SK-N-SH (cell line): Measurements from ENCODE around the gene PCDHGB1.

ENCODE experiments used
- EP300 ChIP-seq, 2 experiments: IDR thresholded peaks; 2 replicates each; pipeline versions ENCODE4 v1.4.0 to v1.6.1; 2012; ENCODE audit warnings: borderline replicate concordance in 1 of 2, low read depth in 1 of 2, low read length in 1 of 2
- JUND ChIP-seq: IDR thresholded peaks from 2 replicates; pipeline ENCODE4 v1.4.0; 2012
- NRF1 ChIP-seq: IDR thresholded peaks from 2 replicates; pipeline ENCODE4 v1.6.1; 2012; ENCODE audit warnings: low read depth, mild to moderate bottlenecking, low read length
- SMC3 ChIP-seq: IDR thresholded peaks from 2 replicates; pipeline ENCODE4 v1.6.1; 2012; ENCODE audit warnings: low read depth, low read length, improper control_type of control experiment
- YY1 ChIP-seq: IDR thresholded peaks from 2 replicates; pipeline ENCODE4 v1.4.0; 2012; ENCODE audit warnings: low read depth, mild to moderate bottlenecking
- TF ChIP-seq, protein P1 (sequence below): fragments of 200-600 bp; sonication (generic); IDR thresholded peaks from 2 replicates; pipeline ENCODE4 v1.6.1; 2017; ENCODE audit warnings: antibody characterized with exemption, mild to moderate bottlenecking, moderate library complexity
- TF ChIP-seq, protein P2 (sequence below): IDR thresholded peaks from 2 replicates; pipeline ENCODE4 v1.6.1; 2012; ENCODE audit warnings: mild to moderate bottlenecking, low read depth, low read length, moderate library complexity
- TF ChIP-seq, protein P3 (sequence below): IDR thresholded peaks from 2 replicates; pipeline ENCODE4 v1.4.0; 2012; ENCODE audit warnings: low read depth
- TF ChIP-seq, protein P4 (sequence below): fragments of 150-350 bp; IDR thresholded peaks from 2 replicates; pipeline ENCODE4 v1.6.1; 2016; ENCODE audit warnings: mild to moderate bottlenecking, low read depth, low read length

DNA sequence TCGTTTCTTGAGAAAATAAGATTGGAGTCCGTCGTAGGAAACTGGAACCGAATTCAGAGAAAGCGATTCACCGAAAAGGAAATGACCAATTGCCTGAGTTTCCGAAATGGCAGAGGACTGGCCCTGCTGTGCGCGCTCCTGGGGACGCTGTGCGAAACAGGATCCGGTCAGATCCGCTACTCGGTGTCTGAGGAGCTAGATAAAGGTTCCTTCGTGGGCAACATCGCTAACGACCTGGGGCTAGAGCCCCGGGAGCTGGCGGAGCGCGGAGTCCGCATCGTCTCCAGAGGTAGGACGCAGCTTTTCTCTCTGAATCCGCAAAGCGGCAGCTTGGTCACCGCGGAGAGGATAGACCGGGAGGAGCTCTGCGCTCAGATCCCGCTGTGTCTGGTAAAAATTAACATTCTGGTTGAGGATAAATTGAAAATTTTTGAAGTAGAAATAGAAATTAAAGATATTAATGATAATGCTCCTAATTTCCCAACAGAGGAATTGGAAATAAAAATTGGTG, 5.9 kb upstream of the PCDHGB1 start:
- TF ChIP-seq SMC3 (no peak), EP300 (IDR thresholded peaks at IDR 0.05; ENCODE audit: borderline replicate concordance in 1 of 2, low read depth in 1 of 2, low read length in 1 of 2) (no peak), NRF1 (no peak), JUND (no peak), YY1 (no peak)
- TF ChIP-seq, protein P1, sequence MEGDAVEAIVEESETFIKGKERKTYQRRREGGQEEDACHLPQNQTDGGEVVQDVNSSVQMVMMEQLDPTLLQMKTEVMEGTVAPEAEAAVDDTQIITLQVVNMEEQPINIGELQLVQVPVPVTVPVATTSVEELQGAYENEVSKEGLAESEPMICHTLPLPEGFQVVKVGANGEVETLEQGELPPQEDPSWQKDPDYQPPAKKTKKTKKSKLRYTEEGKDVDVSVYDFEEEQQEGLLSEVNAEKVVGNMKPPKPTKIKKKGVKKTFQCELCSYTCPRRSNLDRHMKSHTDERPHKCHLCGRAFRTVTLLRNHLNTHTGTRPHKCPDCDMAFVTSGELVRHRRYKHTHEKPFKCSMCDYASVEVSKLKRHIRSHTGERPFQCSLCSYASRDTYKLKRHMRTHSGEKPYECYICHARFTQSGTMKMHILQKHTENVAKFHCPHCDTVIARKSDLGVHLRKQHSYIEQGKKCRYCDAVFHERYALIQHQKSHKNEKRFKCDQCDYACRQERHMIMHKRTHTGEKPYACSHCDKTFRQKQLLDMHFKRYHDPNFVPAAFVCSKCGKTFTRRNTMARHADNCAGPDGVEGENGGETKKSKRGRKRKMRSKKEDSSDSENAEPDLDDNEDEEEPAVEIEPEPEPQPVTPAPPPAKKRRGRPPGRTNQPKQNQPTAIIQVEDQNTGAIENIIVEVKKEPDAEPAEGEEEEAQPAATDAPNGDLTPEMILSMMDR = 0 out of 2 replicates have a peak, but pooled peaks have one; percentile 4
- TF ChIP-seq, protein P2, sequence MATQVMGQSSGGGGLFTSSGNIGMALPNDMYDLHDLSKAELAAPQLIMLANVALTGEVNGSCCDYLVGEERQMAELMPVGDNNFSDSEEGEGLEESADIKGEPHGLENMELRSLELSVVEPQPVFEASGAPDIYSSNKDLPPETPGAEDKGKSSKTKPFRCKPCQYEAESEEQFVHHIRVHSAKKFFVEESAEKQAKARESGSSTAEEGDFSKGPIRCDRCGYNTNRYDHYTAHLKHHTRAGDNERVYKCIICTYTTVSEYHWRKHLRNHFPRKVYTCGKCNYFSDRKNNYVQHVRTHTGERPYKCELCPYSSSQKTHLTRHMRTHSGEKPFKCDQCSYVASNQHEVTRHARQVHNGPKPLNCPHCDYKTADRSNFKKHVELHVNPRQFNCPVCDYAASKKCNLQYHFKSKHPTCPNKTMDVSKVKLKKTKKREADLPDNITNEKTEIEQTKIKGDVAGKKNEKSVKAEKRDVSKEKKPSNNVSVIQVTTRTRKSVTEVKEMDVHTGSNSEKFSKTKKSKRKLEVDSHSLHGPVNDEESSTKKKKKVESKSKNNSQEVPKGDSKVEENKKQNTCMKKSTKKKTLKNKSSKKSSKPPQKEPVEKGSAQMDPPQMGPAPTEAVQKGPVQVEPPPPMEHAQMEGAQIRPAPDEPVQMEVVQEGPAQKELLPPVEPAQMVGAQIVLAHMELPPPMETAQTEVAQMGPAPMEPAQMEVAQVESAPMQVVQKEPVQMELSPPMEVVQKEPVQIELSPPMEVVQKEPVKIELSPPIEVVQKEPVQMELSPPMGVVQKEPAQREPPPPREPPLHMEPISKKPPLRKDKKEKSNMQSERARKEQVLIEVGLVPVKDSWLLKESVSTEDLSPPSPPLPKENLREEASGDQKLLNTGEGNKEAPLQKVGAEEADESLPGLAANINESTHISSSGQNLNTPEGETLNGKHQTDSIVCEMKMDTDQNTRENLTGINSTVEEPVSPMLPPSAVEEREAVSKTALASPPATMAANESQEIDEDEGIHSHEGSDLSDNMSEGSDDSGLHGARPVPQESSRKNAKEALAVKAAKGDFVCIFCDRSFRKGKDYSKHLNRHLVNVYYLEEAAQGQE = no peak
- TF ChIP-seq, protein P3, sequence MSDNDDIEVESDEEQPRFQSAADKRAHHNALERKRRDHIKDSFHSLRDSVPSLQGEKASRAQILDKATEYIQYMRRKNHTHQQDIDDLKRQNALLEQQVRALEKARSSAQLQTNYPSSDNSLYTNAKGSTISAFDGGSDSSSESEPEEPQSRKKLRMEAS = no peak
- TF ChIP-seq, protein P4, sequence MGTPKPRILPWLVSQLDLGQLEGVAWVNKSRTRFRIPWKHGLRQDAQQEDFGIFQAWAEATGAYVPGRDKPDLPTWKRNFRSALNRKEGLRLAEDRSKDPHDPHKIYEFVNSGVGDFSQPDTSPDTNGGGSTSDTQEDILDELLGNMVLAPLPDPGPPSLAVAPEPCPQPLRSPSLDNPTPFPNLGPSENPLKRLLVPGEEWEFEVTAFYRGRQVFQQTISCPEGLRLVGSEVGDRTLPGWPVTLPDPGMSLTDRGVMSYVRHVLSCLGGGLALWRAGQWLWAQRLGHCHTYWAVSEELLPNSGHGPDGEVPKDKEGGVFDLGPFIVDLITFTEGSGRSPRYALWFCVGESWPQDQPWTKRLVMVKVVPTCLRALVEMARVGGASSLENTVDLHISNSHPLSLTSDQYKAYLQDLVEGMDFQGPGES = no peak
